Measurements from ENCODE around the gene FAT4. TPM values are rescaled to one million over a fixed set of nuclear protein-coding genes. Genes with fewer than 3 reads are reported as not detected.

FAT4 gene
- total and polyA plus RNA-seq, 2 of the 4 experiments (the other 2 are of a cell fraction): 6.8 to 37.5 TPM

GRCh38 chr4:125346616-125347015 is 31.9 kb downstream of the FAT4 start:
- Histone ChIP-seq H4K20me1 (ENCODE audit: insufficient read depth, low read length) (no peaks in the 10 kb centered on the region), H3K9me3 (ENCODE audit: control insufficient read depth, insufficient read depth, low read length) (no peaks in the 10 kb centered on the region), H2AK5ac (ENCODE audit: low read depth, low read length) (no peak overlapping the region), H3K14ac (replicated peaks; ENCODE audit: low read depth, low read length) (no peak overlapping the region), H3K4ac (ENCODE audit: low read depth, low read length) (no peak overlapping the region), H3K23ac (ENCODE audit: low read depth, low read length) (no peak overlapping the region), H2AFZ (replicated peaks; ENCODE audit: low read length, poor library complexity) (no peak overlapping the region), H4K91ac (ENCODE audit: insufficient read depth, low read depth, low read length) (no peak overlapping the region), H3K4me3 (ENCODE audit: insufficient read depth, low read depth, low read length) (no peak overlapping the region), H3K27ac (ENCODE audit: insufficient read depth, low read length) (no peak overlapping the region), H4K8ac (ENCODE audit: low read depth in 2 of 2, low read length in 2 of 2) (no peak overlapping the region), H2BK5ac (ENCODE audit: low read depth, low read length, poor library complexity, severe bottlenecking) (no peak overlapping the region), H2AK9ac (replicated peaks; ENCODE audit: low read depth, low read length, poor library complexity) (no peak overlapping the region), H4K5ac (ENCODE audit: low read depth, low read length) (no peak overlapping the region), H3K27me3 (ENCODE audit: control insufficient read depth, insufficient read depth, low read length) (no peaks in the 10 kb centered on the region), H2BK120ac (ENCODE audit: low read depth, low read length) (no peak overlapping the region), H3K36me3 (ENCODE audit: control insufficient read depth, insufficient read depth, low read length) (no peaks in the 10 kb centered on the region), H3K56ac (ENCODE audit: extremely low read depth, insufficient read depth, low read length) (no peak overlapping the region), H3K79me1 (ENCODE audit: low read depth in 1 of 2, low read length in 2 of 2) (peaks cover 5 to 9% of the 10 kb centered on the region in 2 experiments; a peak in 1 of 4 replicates), H3K4me1 (ENCODE audit: control insufficient read depth, insufficient read depth, low read length) (no peaks in the 10 kb centered on the region), H3K9ac (ENCODE audit: low read depth, low read length) (no peak overlapping the region), H3K4me2 (ENCODE audit: low read depth, low read length) (no peak overlapping the region), H2BK15ac (ENCODE audit: low read depth, low read length) (no peak overlapping the region), H3K18ac (ENCODE audit: low read depth, low read length) (no peak overlapping the region), H3K9me1 (ENCODE audit: insufficient read depth, low read length) (no peaks in the 10 kb centered on the region), H2BK20ac (ENCODE audit: low read depth, low read length) (no peak overlapping the region)
- in situ Hi-C loops (cut with MboI; ENCODE audit: low sequenced_read_pairs): no loop called here
- 100% methylated on average over 2 of the region's 4 CpGs; no CpG with 5 or more reads in 1 of the 2 experiments for WGBS, 2 experiments (ENCODE audit: extremely low coverage in 2 of 2, insufficient read length in 1 of 2)
- no TSS peak for BruUV-seq (replicated peaks)
- POLR2A ChIA-PET (ENCODE audit: unreplicated experiment): no interaction called here
- CTCF ChIA-PET: no interaction called here
- dilution Hi-C loops (cut with HindIII; ENCODE audit: low sequenced_read_pairs, unreplicated experiment): no loop called here
- ATAC-seq (ENCODE audit: low read depth) (no peak), DNase-seq (no peak)
- no peak for TF ChIP-seq NFE2L2 (IDR thresholded peaks at IDR 0.05; ENCODE audit: low read depth, low read length)
- TF ChIP-seq CHD1 (IDR thresholded peaks at IDR 0.05; ENCODE audit: low read depth, low read length): no peak
- TF ChIP-seq RCOR1 (IDR thresholded peaks at IDR 0.05; ENCODE audit: insufficient replicate concordance, low read length): no peak
- no peak for TF ChIP-seq MXI1 (IDR thresholded peaks at IDR 0.05; ENCODE audit: borderline replicate concordance, low read depth, low read length)
- no peak for TF ChIP-seq FOS (IDR thresholded peaks at IDR 0.05; ENCODE audit: low read depth, low read length)
- no peak for TF ChIP-seq RAD21 (IDR thresholded peaks at IDR 0.05; ENCODE audit: low read length)
- no peak for TF ChIP-seq MAFK (IDR thresholded peaks at IDR 0.05; ENCODE audit: low read depth, low read length)
- no peak for TF ChIP-seq ELK1 (IDR thresholded peaks at IDR 0.05; ENCODE audit: borderline replicate concordance, low read depth, low read length)
- no peak for TF ChIP-seq USF2 (IDR thresholded peaks at IDR 0.05; ENCODE audit: low read depth, low read length)
- no peak for TF ChIP-seq CEBPB (IDR thresholded peaks at IDR 0.05; ENCODE audit: low read depth, low read length)
- TF ChIP-seq MAZ (IDR thresholded peaks at IDR 0.05; ENCODE audit: borderline replicate concordance, low read depth, low read length): no peak
- no peak for TF ChIP-seq CTCF (conservative IDR thresholded peaks at IDR 0.05; ENCODE audit: low read depth, low read length)
- intact Hi-C loops (cut with micrococcal nuclease): no loop called here
